IMR-90 (cell line): Measurements from ENCODE around the gene PDCD11. TPM values are rescaled to one million over a fixed set of nuclear protein-coding genes. Genes with fewer than 3 reads are reported as not detected.

Experiments
- ATAC-seq: fragments of 200-7000 bp; cut with Tn5 transposase; 2 replicates; pipeline ENCODE4 v1.9.1; 2020; ENCODE audit warnings: low read depth, mild to moderate bottlenecking, moderate library complexity
- BruUV-seq: library from RNA; stranded (reverse); fragments of 400-500 nt; replicated peaks from 2 replicates; lab custom pipeline; 2021; lab: Mats Ljungman, UMichigan
- CTCF ChIA-PET: fragments of 300-600 bp; formaldehyde crosslinking; extraction: SDS; loops from one replicate; lab custom pipeline; 2021; ENCODE audit warnings: antibody characterized with exemption; lab: Yijun Ruan, JAX
- POLR2A ChIA-PET: fragments of 300-600 bp; sonication (Branson Sonifier 250); formaldehyde crosslinking; loops from one replicate; lab custom pipeline; 2022; ENCODE audit warnings: antibody characterized with exemption; ENCODE audit not compliant: unreplicated experiment; lab: Charles Lee
- DNase-seq: peaks from one replicate; pipeline ENCODE4 v3.0.0; 2013
- H2AFZ ChIP-seq: replicated peaks from 2 replicates; pipeline ENCODE3; 2013; ENCODE audit warnings: low read length, mild to moderate bottlenecking; ENCODE audit not compliant: poor library complexity
- H2AK5ac ChIP-seq: 2 replicates; pipeline ENCODE4 v1.6.1; 2013; ENCODE audit warnings: low read depth, low read length, inconsistent platforms
- H2AK9ac ChIP-seq: replicated peaks from 2 replicates; pipeline ENCODE3; 2013; ENCODE audit warnings: mild to moderate bottlenecking, low read depth, low read length, moderate library complexity; ENCODE audit not compliant: poor library complexity
- H2BK120ac ChIP-seq: 2 replicates; pipeline ENCODE4 v1.6.1; 2013; ENCODE audit warnings: low read depth, low read length, inconsistent platforms
- H2BK15ac ChIP-seq: 3 replicates; pipeline ENCODE4 v1.6.1; 2013; ENCODE audit warnings: low read depth, low read length, inconsistent platforms
- H2BK20ac ChIP-seq: 2 replicates; pipeline ENCODE4 v1.6.1; 2013; ENCODE audit warnings: low read depth, mild to moderate bottlenecking, inconsistent platforms, low read length, moderate library complexity
- H2BK5ac ChIP-seq: 2 replicates; pipeline ENCODE4 v1.6.1; 2013; ENCODE audit warnings: mild to moderate bottlenecking, low read depth, low read length, inconsistent platforms; ENCODE audit not compliant: poor library complexity, severe bottlenecking
- H3K14ac ChIP-seq: replicated peaks from 2 replicates; pipeline ENCODE4 v1.6.1; 2013; ENCODE audit warnings: low read depth, low read length, inconsistent platforms
- H3K18ac ChIP-seq: 2 replicates; pipeline ENCODE4 v1.6.1; 2013; ENCODE audit warnings: low read depth, low read length, control low read depth
- H3K23ac ChIP-seq: 2 replicates; pipeline ENCODE4 v1.6.1; 2013; ENCODE audit warnings: low read depth, low read length, inconsistent platforms
- H3K27ac ChIP-seq: 2 replicates; pipeline ENCODE4 v1.5.1; 2013; ENCODE audit warnings: mild to moderate bottlenecking, control low read depth, low read length; ENCODE audit not compliant: insufficient read depth
- H3K27me3 ChIP-seq: 2 replicates; pipeline ENCODE4 v1.6.1; 2013; ENCODE audit warnings: low read length; ENCODE audit not compliant: control insufficient read depth, insufficient read depth
- H3K36me3 ChIP-seq: 2 replicates; pipeline ENCODE4 v1.6.1; 2013; ENCODE audit warnings: low read length, mixed read lengths; ENCODE audit not compliant: control insufficient read depth, insufficient read depth
- H3K4ac ChIP-seq: 2 replicates; pipeline ENCODE4 v1.6.1; 2013; ENCODE audit warnings: low read depth, low read length, inconsistent platforms
- H3K4me1 ChIP-seq: 2 replicates; pipeline ENCODE4 v1.6.1; 2013; ENCODE audit warnings: low read length, mixed read lengths; ENCODE audit not compliant: control insufficient read depth, insufficient read depth
- H3K4me2 ChIP-seq: 2 replicates; pipeline ENCODE4 v1.6.1; 2013; ENCODE audit warnings: low read depth, mild to moderate bottlenecking, control low read depth, low read length, moderate library complexity
- H3K4me3 ChIP-seq: 2 replicates; pipeline ENCODE4 v1.5.1; 2013; ENCODE audit warnings: low read depth, mild to moderate bottlenecking, control low read depth, low read length, moderate library complexity; ENCODE audit not compliant: insufficient read depth
- H3K56ac ChIP-seq: 2 replicates; pipeline ENCODE4 v1.6.1; 2013; ENCODE audit warnings: low read length, inconsistent platforms; ENCODE audit not compliant: insufficient read depth; ENCODE audit errors: extremely low read depth
- H3K79me1 ChIP-seq, 2 experiments: 2 replicates each; pipeline ENCODE4 v1.6.1; 2013; ENCODE audit warnings: low read length in 2 of 2, inconsistent platforms in 1 of 2, low read depth in 1 of 2
- H3K9ac ChIP-seq: 2 replicates; pipeline ENCODE4 v1.6.1; 2013; ENCODE audit warnings: low read depth, low read length, control low read depth
- H3K9me1 ChIP-seq: 2 replicates; pipeline ENCODE4 v1.6.1; 2013; ENCODE audit warnings: low read length, inconsistent platforms; ENCODE audit not compliant: insufficient read depth
- H3K9me3 ChIP-seq: 2 replicates; pipeline ENCODE4 v1.6.1; 2013; ENCODE audit warnings: low read length; ENCODE audit not compliant: control insufficient read depth, insufficient read depth
- H4K20me1 ChIP-seq: 2 replicates; pipeline ENCODE4 v1.6.1; 2013; ENCODE audit warnings: low read length, inconsistent platforms; ENCODE audit not compliant: insufficient read depth
- H4K5ac ChIP-seq: 2 replicates; pipeline ENCODE4 v1.6.1; 2013; ENCODE audit warnings: mild to moderate bottlenecking, low read depth, low read length, control low read depth
- H4K8ac ChIP-seq, 2 experiments: 2 replicates each; pipeline ENCODE4 v1.6.1; 2013; ENCODE audit warnings: low read depth in 2 of 2, low read length in 2 of 2, control low read depth in 1 of 2, inconsistent platforms in 1 of 2
- H4K91ac ChIP-seq: 2 replicates; pipeline ENCODE4 v1.6.1; 2013; ENCODE audit warnings: low read depth, low read length, inconsistent platforms; ENCODE audit not compliant: insufficient read depth
- CEBPB ChIP-seq: IDR thresholded peaks from 2 replicates; pipeline ENCODE4 v1.6.1; 2012; ENCODE audit warnings: low read depth, low read length, improper control_type of control experiment
- CHD1 ChIP-seq: IDR thresholded peaks from 2 replicates; pipeline ENCODE4 v1.6.1; 2012; ENCODE audit warnings: low read depth, low read length, improper control_type of control experiment
- CTCF ChIP-seq: conservative IDR thresholded peaks from 2 replicates; pipeline ENCODE4 v1.5.1; 2012; ENCODE audit warnings: mild to moderate bottlenecking, low read depth, low read length, improper control_type of control experiment
- FOS ChIP-seq: fragments of 150-350 bp; IDR thresholded peaks from 2 replicates; pipeline ENCODE4 v1.6.1; 2016; ENCODE audit warnings: low read depth, low read length
- MAFK ChIP-seq: IDR thresholded peaks from 2 replicates; pipeline ENCODE4 v1.6.1; 2012; ENCODE audit warnings: low read depth, low read length, improper control_type of control experiment
- MAZ ChIP-seq: IDR thresholded peaks from 2 replicates; pipeline ENCODE4 v1.6.1; 2012; ENCODE audit warnings: low read depth, mild to moderate bottlenecking, low read length, improper control_type of control experiment, moderate library complexity, borderline replicate concordance
- NFE2L2 ChIP-seq: fragments of 150-350 bp; IDR thresholded peaks from 2 replicates; pipeline ENCODE4 v1.6.1; 2016; ENCODE audit warnings: low read depth, mild to moderate bottlenecking, low read length
- POLR2A ChIP-seq: IDR thresholded peaks from 2 replicates; pipeline ENCODE4 v1.6.1; 2012; ENCODE audit warnings: mild to moderate bottlenecking, low read depth, low read length
- RAD21 ChIP-seq: IDR thresholded peaks from 2 replicates; pipeline ENCODE4 v1.6.1; 2012; ENCODE audit warnings: low read length, improper control_type of control experiment
- RCOR1 ChIP-seq: IDR thresholded peaks from 2 replicates; pipeline ENCODE4 v1.6.1; 2012; ENCODE audit warnings: mild to moderate bottlenecking, low read length, improper control_type of control experiment; ENCODE audit not compliant: insufficient replicate concordance
- SMC3 ChIP-seq: fragments of 150-350 bp; IDR thresholded peaks from 2 replicates; pipeline ENCODE4 v1.6.1; 2016; ENCODE audit warnings: low read depth, mild to moderate bottlenecking, antibody characterized with exemption, low read length, moderate library complexity
- USF2 ChIP-seq: fragments of 150-350 bp; IDR thresholded peaks from 2 replicates; pipeline ENCODE4 v1.6.1; 2017; ENCODE audit warnings: mild to moderate bottlenecking, antibody characterized with exemption, low read length, low read depth
- WGBS, 2 experiments: methylation state at CpG; one replicate each; pipeline versions ENCODE4 v1.1.5 to v1.1.7; 2013; ENCODE audit warnings: missing lambda C conversion rate in 2 of 2; ENCODE audit not compliant: insufficient read length in 1 of 2; ENCODE audit errors: extremely low coverage in 2 of 2; 5-methylcytosine and 5-hydroxymethylcytosine counted together
- dilution Hi-C: fragments of 300-500 bp; cut with HindIII; formaldehyde crosslinking; loops from one replicate; pipeline ENCODE4 v1.14.3; 2018; ENCODE audit warnings: low sequenced_read_pairs; ENCODE audit not compliant: unreplicated experiment
- in situ Hi-C: fragments of 300-500 bp; cut with MboI; formaldehyde crosslinking; loops from 3 replicates; pipeline ENCODE4 v1.14.3; 2019; ENCODE audit warnings: low sequenced_read_pairs, inconsistent platforms, mixed read lengths
- intact Hi-C: fragments of 100-400 bp; cut with micrococcal nuclease; formaldehyde crosslinking; loops from 2 replicates; pipeline ENCODE4 v1.10.0; 2022
- polyA plus RNA-seq, 3 experiments: library from polyadenylated mRNA; depleted of rRNA; stranded (reverse); fragments of >200 nt; gene quantifications; 2 replicates each; pipeline ENCODE4 v1.2.3, GENCODE V29; 2012; ENCODE audit warnings: low replicate concordance in 1 of 3
- total RNA-seq: library from RNA; depleted of rRNA; stranded (reverse); fragments of >200 nt; gene quantifications from 2 replicates; pipeline ENCODE4 v1.2.3, GENCODE V29; 2012

The PDCD11 gene
- total and polyA plus RNA-seq, 2 of the 4 experiments (the other 2 are of a cell fraction), result 20.4 to 56.8 TPM

- Histone ChIP-seq H3K9me1 (peaks cover 2% of the 10 kb centered on the region; the same call in 1 of the 2 replicates), H4K91ac (peak overlapping the region; percentile 47), H3K23ac (peak overlapping the region; percentile 94), H3K9me3 (no peaks in the 10 kb centered on the region), H4K20me1 (peaks cover 5% of the 10 kb centered on the region; the same call in 1 of the 2 replicates), H3K4me2 (peak overlapping the region; percentile 84), H4K8ac (peak overlapping the region; percentile 49 to 95), H3K36me3 (peaks cover 20% of the 10 kb centered on the region), H3K18ac (no peak overlapping the region), H2BK120ac (no peak overlapping the region), H3K4ac (peak overlapping the region; percentile 85), H2AFZ (peak overlapping the region; percentile 93), H2BK20ac (no peak overlapping the region), H3K4me3 (peak overlapping the region; percentile 95), H3K27me3 (no peaks in the 10 kb centered on the region), H3K27ac (peak overlapping the region; percentile 82), H2AK9ac (peak overlapping the region; percentile 92), H2BK5ac (peak overlapping the region; percentile 49), H3K4me1 (peaks cover 8% of the 10 kb centered on the region), H3K79me1 (peaks cover 29 to 49% of the 10 kb centered on the region in 2 experiments), H2AK5ac (peak overlapping the region; percentile 83), H3K14ac (peak overlapping the region; percentile 85), H2BK15ac (no peak overlapping the region; the same call in 2 of the 3 replicates), H3K9ac (peak overlapping the region; percentile 92), H4K5ac (peak overlapping the region; percentile 84), H3K56ac (peak overlapping the region; percentile 37)
- CTCF ChIA-PET, result no interaction called here
- intact Hi-C loops (loop anchor here (1.0 kb wide), 1 partner anchor 45 kb away; the partner anchor contains the start of gene PCGF6), dilution Hi-C loops (no loop called here), in situ Hi-C loops (no loop called here)
- BruUV-seq, result TSS peak; percentile 80
- WGBS, 2 experiments, result no CpG with 5 or more reads among the region's 8 CpGs
- ATAC-seq, result peak; percentile 5; the same call in 1 of the 2 replicates
- DNase-seq, result no peak
- POLR2A ChIA-PET, result no interaction called here
- TF ChIP-seq RAD21 (no peak), CTCF (no peak), MAFK (no peak), CHD1 (no peak), SMC3 (no peak), RCOR1 (no peak), CEBPB (no peak), USF2 (no peak), NFE2L2 (no peak), MAZ (no peak), POLR2A (no peak), FOS (no peak)
Measured at GRCh38 chr10:103396789-103397087, 312 bp downstream of the PDCD11 start.
